SU-DHL-6 (cell line): ENCODE measurements around the gene VAT1.

Experiments
- H2AFZ ChIP-seq: fragments of 200-600 bp; sonication (generic); 2 replicates; pipeline ENCODE4 v1.6.1; 2014; ENCODE audit warnings: low read depth, mild to moderate bottlenecking, moderate library complexity, mixed read lengths, antibody characterized with exemption, low read length; ENCODE audit not compliant: severe bottlenecking
- H3F3A ChIP-seq: fragments of 200-600 bp; shearing (Covaris generic); 2 replicates; pipeline ENCODE4 v1.6.0; 2016; ENCODE audit warnings: antibody characterized with exemption, mild to moderate bottlenecking; ENCODE audit not compliant: insufficient read depth
- H3K27ac ChIP-seq: fragments of 200-600 bp; sonication (generic); 2 replicates; pipeline ENCODE4 v1.5.1; 2016; ENCODE audit warnings: low read depth, mild to moderate bottlenecking, low read length, moderate library complexity, mixed read lengths
- H3K27me3 ChIP-seq: fragments of 200-600 bp; sonication (generic), shearing (Covaris generic); 2 replicates; pipeline ENCODE4 v1.6.0; 2014; ENCODE audit warnings: mild to moderate bottlenecking, low read length
- H3K36me3 ChIP-seq: fragments of 200-600 bp; sonication (generic); 2 replicates; pipeline ENCODE4 v1.6.1; 2014; ENCODE audit warnings: mild to moderate bottlenecking, low read length, mixed read lengths
- H3K4me2 ChIP-seq: fragments of 300-600, 200-600 bp; shearing (Covaris generic), sonication (generic); 2 replicates; pipeline ENCODE4 v1.6.0; 2014; ENCODE audit warnings: low read length, low read depth, mild to moderate bottlenecking; ENCODE audit not compliant: poor library complexity, severe bottlenecking
- H3K4me3 ChIP-seq: fragments of 200-600 bp; sonication (generic); 2 replicates; pipeline ENCODE4 v1.5.1; 2014; ENCODE audit warnings: antibody characterized with exemption, low read length, mild to moderate bottlenecking, mixed read lengths; ENCODE audit not compliant: insufficient read depth, poor library complexity, severe bottlenecking
- H3K79me2 ChIP-seq: fragments of 200-600 bp; sonication (generic); 2 replicates; pipeline ENCODE4 v1.6.1; 2014; ENCODE audit warnings: mild to moderate bottlenecking, low read length, moderate library complexity; ENCODE audit not compliant: insufficient read depth
- H3K9ac ChIP-seq: fragments of 200-600 bp; sonication (generic); 2 replicates; pipeline ENCODE4 v1.7.0; 2014; ENCODE audit warnings: mild to moderate bottlenecking, low read length
- H3K9me2 ChIP-seq: fragments of 200-600 bp; sonication (generic); replicated peaks from 2 replicates; pipeline ENCODE4 v1.6.1; 2014; ENCODE audit warnings: low read length; ENCODE audit not compliant: insufficient read depth
- H3K9me3 ChIP-seq: fragments of 200-600 bp; sonication (generic); 2 replicates; pipeline ENCODE4 v1.6.1; 2014; ENCODE audit warnings: low read length, mixed read lengths; ENCODE audit not compliant: insufficient read depth
- H4K20me1 ChIP-seq: fragments of 200-600 bp; sonication (generic); 2 replicates; pipeline ENCODE4 v1.6.1; 2014; ENCODE audit warnings: low read depth, mild to moderate bottlenecking, antibody characterized with exemption, low read length, moderate library complexity, mixed read lengths
- CTCF ChIP-seq: fragments of 200-600 bp; sonication (generic); IDR thresholded peaks from one replicate; pipeline ENCODE4 v1.5.1; 2017; ENCODE audit warnings: antibody characterized with exemption, mild to moderate bottlenecking, low read length, moderate library complexity; ENCODE audit not compliant: insufficient read depth, poor library complexity, severe bottlenecking
- EZH2phosphoT487 ChIP-seq: fragments of 200-600 bp; sonication (generic), shearing (Covaris generic); conservative IDR thresholded peaks from 2 replicates; pipeline ENCODE4 v1.6.1; 2018; ENCODE audit warnings: mild to moderate bottlenecking, antibody characterized with exemption, low read length, moderate library complexity, mixed read lengths

Gene VAT1

GRCh38 chr17:43018008-43018853 lies 4.0 kb downstream of the VAT1 start:
- TF ChIP-seq CTCF (no peak), EZH2phosphoT487 (no peak)
- H3K36me3 ChIP-seq, result no peaks in the 10 kb centered on the region
- H3K4me2 ChIP-seq, result no peak overlapping the region
- H3K9me3 ChIP-seq, result no peaks in the 10 kb centered on the region
- H2AFZ ChIP-seq, result no peak overlapping the region
- H3K4me3 ChIP-seq, result no peak overlapping the region
- no peak overlapping the region for H3K9ac ChIP-seq
- H3K27me3 ChIP-seq, result no peaks in the 10 kb centered on the region
- H3K27ac ChIP-seq, result no peak overlapping the region
- no peaks in the 10 kb centered on the region for H4K20me1 ChIP-seq
- H3K79me2 ChIP-seq, result no peaks in the 10 kb centered on the region
- H3K9me2 ChIP-seq, result no peaks in the 10 kb centered on the region
- H3F3A ChIP-seq, result peaks cover 4% of the 10 kb centered on the region; the same call in 1 of the 2 replicates

- H3K27me3 ChIP-seq, result no peaks in the 10 kb centered on the region
- no peak overlapping the region for H3K9ac ChIP-seq
- H3K4me2 ChIP-seq, result no peak overlapping the region
- H3K9me3 ChIP-seq, result no peaks in the 10 kb centered on the region
- H3K36me3 ChIP-seq, result no peaks in the 10 kb centered on the region
- H3K4me3 ChIP-seq, result no peak overlapping the region
- no peaks in the 10 kb centered on the region for H3K79me2 ChIP-seq
- TF ChIP-seq CTCF, result no peak
- TF ChIP-seq EZH2phosphoT487, result no peak
- H2AFZ ChIP-seq, result no peak overlapping the region
- H3F3A ChIP-seq, result peaks cover 4% of the 10 kb centered on the region; the same call in 1 of the 2 replicates
- H4K20me1 ChIP-seq, result no peaks in the 10 kb centered on the region
- H3K27ac ChIP-seq, result no peak overlapping the region
- H3K9me2 ChIP-seq, result no peaks in the 10 kb centered on the region
These were observed 6.0 kb downstream of the VAT1 start for GRCh38 chr17:43016216-43016615.

- Histone ChIP-seq H3K79me2 (no peaks in the 10 kb centered on the region), H4K20me1 (no peaks in the 10 kb centered on the region), H3K36me3 (no peaks in the 10 kb centered on the region), H3K4me2 (no peak overlapping the region), H3K9me3 (no peaks in the 10 kb centered on the region), H3K9ac (no peak overlapping the region), H3K27me3 (no peaks in the 10 kb centered on the region), H3F3A (peaks cover 4% of the 10 kb centered on the region; the same call in 1 of the 2 replicates), H3K27ac (no peak overlapping the region), H3K9me2 (no peaks in the 10 kb centered on the region), H2AFZ (no peak overlapping the region), H3K4me3 (no peak overlapping the region)
- TF ChIP-seq CTCF (no peak), EZH2phosphoT487 (no peak)
These were observed 6.6 kb downstream of the VAT1 start for GRCh38 chr17:43015579-43015978.
